GM18499 (cell line): Measurements from ENCODE around the gene SLC35E3.

Experiments
- ATAC-seq: cut with Tn5 transposase; IDR thresholded peaks from one replicate; pipeline ENCODE4 v1.9.1; 2021; ENCODE audit warnings: moderate number of reproducible peaks; ENCODE audit not compliant: insufficient read depth, unreplicated experiment

SLC35E3 gene

GRCh38 chr12:68745904-68746571, at the start of gene SLC35E3:
SLC35E3 (plus strand) TSS chr12:68746176; CDS start chr12:68746378, 202 bp downstream.
- ATAC-seq = peak; percentile 75

DNA sequence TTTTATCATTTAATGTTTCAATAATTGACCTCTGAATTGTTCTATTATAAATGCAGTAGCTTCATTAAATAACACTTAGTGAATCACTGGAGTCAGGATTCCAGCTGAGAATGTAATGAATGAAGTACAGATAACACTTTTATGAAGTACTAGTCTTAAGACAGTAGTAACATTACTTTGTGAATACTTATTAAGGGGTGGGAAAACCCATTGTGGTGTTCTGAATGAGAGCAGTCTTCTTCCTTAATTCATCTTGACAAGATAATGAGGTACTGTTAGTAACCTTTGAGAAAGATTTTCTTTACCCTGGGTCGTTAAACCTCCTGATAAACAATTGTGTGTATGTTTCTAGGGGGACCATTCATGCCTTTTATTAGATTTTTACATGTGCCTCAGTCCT, 46.5 kb upstream of the SLC35E3 start:
- no peak for ATAC-seq

- no peak for ATAC-seq
These were observed 18.2 kb upstream of the SLC35E3 start for GRCh38 chr12:68727776-68728175.

DNA sequence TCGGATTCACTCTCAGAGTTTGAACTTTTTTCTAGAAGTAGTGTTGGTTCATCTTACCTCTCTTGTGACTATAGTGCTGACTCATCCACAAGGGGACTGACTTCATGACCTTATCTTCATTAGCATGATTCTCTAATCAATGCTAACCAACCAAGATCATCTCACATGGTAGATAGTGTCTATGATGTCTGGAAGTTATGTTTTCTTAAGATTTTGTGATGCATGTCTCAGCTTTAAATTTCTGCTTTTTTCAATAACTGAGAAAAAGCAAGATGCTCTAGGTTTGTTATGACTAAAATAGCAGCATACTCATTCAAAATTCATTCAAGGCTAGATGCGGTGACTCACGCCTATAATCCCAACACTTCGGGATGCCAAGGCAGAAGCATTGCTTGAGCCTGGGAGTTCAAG, 12.3 kb upstream of the SLC35E3 start:
- ATAC-seq = no peak

DNA sequence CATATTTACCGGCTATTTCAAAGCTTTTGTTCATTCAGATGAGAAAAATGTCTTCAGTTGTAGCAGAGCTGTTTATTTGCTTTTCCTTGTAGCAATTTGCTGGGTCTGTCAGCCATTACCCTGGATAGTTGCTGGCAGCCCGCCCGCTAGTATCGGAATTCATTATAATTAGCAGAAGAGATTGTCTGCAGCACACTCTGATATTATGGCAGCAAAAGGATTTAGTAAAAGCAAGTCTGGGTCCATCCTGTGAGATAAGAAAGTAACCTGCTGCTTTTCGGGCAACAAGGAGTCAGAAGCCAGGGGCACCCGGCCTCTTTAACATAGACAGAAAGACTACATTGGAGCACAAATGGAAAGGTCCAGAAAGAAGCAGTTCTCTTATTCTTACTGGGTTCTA, 6.1 kb upstream of the SLC35E3 start:
- ATAC-seq = no peak

GRCh38 chr12:68743356-68743755, 2.6 kb upstream of the SLC35E3 start:
- ATAC-seq = no peak

DNA sequence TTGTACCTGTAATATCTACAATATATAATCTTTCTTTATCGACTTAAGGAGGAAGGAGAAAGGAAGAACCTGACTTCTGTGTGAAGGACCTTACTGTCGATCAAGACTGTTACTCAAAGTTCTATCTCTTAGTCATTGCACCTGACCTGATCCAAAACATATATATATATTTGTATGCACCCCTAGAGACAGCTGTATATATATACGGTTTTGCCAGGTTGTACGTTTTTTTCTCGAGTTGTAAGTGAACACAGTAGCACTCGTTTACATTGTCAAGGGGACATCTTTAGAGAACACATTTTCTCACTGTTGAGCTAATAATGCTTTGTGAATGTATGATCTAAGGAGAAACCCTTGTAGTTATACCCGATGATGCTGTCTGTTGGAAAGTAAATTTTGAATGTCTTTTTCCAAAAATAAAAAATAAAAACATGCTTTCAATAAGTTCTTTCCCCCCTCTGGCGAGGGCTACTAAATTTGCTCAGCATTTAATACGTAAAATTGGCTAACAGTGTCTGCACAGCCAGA, 536 bp upstream of the SLC35E3 start:
- ATAC-seq = no peak

DNA sequence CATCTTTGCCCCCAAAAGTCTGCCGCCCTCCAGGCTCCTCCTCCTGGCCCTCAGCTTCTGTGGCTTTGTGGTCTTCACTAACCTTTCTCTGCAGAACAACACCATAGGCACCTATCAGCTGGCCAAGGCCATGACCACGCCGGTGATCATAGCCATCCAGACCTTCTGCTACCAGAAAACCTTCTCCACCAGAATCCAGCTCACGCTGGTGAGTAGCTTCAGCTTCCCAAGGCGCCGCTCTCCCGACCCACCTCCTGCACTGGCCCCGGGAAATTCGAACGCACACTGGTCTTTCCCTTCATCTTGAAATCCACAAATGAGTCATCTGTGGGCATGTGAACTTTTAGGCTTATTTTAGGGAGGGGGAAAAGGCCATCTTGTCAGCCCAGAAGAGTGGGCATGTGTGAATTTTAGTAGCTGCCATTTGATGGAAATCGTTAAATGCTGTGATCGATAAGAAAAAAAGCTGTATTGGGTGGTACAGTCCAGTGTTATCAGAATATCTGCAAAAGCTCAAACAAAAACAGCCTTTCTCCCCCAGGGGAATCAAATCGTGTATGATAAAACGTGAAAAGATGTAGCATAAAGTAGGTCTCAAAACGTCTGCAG, 700 bp downstream of the SLC35E3 start:
- peak; percentile 29 for ATAC-seq

DNA sequence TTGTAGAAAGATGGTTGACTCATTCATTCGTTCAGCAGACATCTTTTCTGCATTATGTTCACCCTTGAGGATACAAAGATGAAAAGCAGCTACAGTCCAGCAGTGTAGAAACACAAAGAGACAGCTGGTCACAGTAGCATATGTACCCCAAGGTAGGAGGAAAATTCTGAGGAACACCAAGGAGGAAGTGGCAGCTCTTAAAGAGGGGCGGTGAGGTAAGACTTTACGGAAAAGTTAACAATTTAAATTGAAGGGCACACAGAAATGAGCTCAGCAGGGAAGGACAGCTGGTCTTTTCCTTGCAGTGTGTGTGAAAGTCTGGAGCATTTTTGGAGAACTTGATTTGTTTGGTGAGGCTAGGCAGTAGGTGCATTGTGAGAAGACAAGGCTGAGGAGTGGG, 3.5 kb downstream of the SLC35E3 start:
- ATAC-seq = no peak

- no peak for ATAC-seq
These were observed 3.9 kb downstream of the SLC35E3 start for GRCh38 chr12:68749861-68750260.

GRCh38 chr12:68750506-68750905, 4.5 kb downstream of the SLC35E3 start:
- ATAC-seq = no peak

GRCh38 chr12:68755536-68756243, 9.7 kb downstream of the SLC35E3 start:
- no peak for ATAC-seq

GRCh38 chr12:68759852-68760251, 13.9 kb downstream of the SLC35E3 start:
- ATAC-seq = no peak

DNA sequence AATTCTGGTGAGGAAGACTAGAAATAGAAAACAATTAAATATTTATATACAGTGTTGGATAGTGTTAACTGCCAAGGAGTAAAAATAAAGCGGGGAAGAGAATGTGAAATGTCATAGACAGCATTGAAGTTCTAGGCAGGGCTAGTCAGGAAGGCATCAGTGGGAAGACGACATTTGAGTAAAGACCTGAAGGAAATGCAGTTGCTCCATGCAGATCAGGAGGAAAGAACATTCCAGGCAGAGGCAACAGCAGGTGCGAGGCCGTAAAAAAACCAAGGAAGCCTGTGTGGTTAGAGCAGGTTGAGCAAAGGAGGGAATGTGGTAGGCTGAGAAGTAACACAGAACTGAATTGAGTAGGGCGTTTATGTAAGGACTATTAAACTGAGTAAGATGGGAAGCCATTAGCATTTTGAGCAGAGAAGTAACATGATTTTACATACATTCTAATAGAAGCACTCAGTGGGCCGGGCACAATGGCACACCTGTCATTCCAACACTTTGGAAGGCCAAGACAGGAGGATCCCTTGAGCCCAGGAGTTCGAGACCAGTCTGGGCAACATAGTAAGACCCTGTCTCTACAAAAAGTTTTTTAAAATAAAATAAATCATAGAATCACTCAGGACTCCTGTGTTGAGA, 14.9 kb downstream of the SLC35E3 start:
- no peak for ATAC-seq

DNA sequence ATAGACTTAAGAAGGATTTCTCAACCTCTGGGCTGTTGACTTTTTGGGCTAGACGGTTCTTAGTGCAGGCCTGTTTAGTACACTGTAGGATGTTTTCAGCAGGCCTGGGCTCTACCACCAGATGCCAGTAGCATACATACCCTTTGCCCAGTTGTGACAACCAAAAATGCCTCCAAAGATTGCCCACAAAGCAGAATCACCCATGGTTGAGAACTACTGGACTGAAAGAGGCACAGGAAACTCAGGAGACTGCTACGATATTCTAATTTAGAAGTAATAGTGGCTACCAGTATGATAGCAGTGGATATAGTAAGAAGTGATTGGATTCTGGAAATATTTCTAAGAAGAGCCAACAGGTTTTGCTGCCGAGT, 15.5 kb downstream of the SLC35E3 start:
- ATAC-seq = no peak

- ATAC-seq = no peak
These were observed 16.1 kb downstream of the SLC35E3 start for GRCh38 chr12:68761901-68762630.

DNA sequence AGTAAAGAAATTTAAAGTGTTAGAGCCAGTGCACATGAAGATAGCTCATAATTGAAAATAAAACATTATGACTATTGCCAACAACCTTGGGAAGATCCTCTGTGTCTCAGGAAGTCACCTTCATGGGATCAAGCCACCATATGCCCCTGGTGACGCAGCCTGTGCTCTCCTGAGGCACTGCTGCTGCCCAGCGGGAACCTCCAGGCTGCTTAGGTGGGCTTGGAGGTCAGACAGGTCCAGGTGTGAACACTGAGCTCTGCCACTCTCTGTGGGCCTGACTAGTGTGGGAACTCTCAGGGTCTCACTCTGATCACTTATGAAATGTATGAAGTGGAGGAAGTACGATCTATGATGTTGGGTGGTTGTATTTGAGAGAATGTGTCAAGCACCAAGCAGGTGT, 16.7 kb downstream of the SLC35E3 start:
- ATAC-seq = no peak

DNA sequence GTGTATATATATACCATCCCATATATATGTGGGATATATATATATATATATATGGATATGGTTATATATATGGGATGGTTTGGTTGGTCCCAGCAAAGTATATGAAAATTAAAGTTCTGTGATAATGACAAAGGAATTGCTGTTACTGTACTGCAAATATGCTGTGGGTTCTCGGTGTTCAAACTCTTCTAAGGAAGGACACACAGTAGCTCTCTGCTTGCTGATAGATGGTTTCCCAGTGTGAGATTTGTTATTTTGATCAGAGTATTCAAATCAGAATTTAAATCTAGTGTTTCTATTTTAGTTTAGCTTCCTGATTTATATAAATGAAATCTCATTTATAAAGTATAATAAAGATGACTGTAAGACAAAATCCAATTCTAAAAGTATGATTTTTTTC, 19.7 kb downstream of the SLC35E3 start:
- ATAC-seq = no peak

GRCh38 chr12:68766646-68767045, 20.7 kb downstream of the SLC35E3 start:
- ATAC-seq = no peak

GRCh38 chr12:68767191-68767590, 21.2 kb downstream of the SLC35E3 start:
- ATAC-seq = no peak
